Activated naive CD8-positive, alpha-beta T cell treated with anti-CD3 and anti-CD28 coated beads, Interleukin-2, amount 50 U/mL, for 16 hours (primary cell): ENCODE results near the gene SMARCB1.

Source experiments
- DNase-seq: peaks from one replicate; pipeline ENCODE4 v3.0.0-alpha.2; 2020; ENCODE audit warnings: low read depth, low spot score

Gene SMARCB1

DNA sequence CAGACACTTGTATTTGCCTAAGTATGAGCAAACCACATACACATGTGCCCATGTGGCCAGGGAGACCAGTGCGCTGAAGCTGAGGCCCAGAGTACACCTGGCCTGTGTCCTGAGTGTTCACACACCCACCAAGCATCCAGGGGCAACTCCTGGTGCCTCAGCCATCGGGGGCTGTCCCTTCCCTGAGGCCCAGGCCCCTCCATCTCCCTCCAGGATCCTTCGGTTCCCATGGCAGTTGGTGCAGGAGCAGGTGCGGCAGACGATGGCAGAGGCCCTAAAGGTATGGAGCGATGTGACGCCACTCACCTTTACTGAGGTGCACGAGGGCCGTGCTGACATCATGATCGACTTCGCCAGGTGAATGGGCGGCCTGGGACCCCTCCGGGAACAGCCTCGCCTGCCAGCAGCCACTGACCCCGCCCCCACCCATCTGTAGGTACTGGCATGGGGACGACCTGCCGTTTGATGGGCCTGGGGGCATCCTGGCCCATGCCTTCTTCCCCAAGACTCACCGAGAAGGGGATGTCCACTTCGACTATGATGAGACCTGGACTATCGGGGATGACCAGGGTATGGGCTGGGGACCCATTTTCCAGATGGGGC, 6.5 kb upstream of the SMARCB1 start:
- DNase-seq = no peak

DNA sequence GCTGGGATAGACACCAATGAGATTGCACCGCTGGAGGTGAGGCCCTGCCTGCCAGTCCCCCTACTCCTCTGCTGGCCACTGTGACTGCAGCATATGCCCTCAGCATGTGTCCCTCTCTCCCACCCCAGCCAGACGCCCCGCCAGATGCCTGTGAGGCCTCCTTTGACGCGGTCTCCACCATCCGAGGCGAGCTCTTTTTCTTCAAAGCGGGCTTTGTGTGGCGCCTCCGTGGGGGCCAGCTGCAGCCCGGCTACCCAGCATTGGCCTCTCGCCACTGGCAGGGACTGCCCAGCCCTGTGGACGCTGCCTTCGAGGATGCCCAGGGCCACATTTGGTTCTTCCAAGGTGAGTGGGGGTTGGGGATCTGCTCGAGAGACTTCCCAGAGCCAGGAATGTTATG, 5.7 kb upstream of the SMARCB1 start:
- DNase-seq = no peak

DNA sequence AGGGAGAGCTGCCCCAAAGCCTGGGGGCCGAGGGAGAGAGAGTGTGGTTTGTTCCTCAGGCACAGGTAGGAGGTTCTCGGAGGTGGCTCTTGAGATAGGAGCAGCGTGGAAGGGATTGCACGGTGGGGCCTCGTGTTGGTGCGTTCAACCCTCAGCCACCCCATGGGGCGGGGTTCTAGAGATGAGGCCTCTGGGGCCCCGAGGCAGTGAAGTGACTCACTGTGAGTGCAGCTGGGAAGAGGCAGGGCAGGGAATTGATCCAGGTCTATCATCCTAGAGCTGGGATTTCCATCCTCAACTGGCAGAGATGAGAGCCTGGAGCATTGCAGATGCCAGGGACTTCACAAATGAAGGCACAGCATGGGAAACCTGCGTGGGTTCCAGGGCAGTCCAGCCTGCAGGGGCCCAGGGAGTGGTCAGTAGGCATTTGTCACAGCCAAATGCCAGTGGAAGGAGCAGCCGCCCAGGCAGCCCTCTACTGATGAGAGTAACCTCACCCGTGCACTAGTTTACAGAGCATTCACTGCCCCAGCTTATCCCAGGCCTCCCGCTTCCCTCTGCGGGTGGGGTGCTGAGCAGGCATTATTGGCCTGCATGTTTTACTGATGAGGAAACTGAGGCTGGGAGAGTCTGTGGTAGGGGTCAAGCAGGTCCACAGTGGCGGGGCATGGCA, 5.1 kb upstream of the SMARCB1 start:
- DNase-seq = no peak

DNA sequence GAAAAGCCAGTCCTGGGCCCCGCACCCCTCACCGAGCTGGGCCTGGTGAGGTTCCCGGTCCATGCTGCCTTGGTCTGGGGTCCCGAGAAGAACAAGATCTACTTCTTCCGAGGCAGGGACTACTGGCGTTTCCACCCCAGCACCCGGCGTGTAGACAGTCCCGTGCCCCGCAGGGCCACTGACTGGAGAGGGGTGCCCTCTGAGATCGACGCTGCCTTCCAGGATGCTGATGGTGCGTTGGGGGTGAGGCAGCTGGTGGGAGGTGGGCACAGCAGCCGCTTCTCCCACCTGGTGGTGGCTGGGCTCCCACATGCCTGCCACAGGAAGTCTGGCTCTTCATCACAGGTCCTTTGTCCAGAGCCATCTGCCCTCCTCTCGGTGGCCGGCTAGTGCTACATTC, 4.5 kb upstream of the SMARCB1 start:
- no peak for DNase-seq

DNA sequence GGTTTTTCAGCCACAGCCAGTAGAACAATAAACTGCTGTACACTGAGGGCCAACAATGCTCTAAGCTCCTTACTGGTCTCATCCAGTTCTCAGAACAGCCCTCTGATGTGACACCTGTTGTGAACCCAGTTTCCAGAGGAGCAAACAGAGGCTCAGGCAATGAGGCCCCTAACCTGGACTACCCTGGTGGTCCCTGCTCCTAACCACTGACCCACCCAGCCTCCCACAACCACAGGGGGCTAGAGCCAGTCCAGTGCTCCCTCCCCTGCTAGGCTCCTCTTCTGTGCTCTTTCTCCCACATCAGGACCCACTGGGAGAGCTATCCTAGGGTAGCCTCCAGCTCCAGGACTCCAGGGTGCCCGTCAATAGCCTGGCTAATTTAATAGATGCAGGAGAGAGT, 4.1 kb upstream of the SMARCB1 start:
- no peak for DNase-seq

DNA sequence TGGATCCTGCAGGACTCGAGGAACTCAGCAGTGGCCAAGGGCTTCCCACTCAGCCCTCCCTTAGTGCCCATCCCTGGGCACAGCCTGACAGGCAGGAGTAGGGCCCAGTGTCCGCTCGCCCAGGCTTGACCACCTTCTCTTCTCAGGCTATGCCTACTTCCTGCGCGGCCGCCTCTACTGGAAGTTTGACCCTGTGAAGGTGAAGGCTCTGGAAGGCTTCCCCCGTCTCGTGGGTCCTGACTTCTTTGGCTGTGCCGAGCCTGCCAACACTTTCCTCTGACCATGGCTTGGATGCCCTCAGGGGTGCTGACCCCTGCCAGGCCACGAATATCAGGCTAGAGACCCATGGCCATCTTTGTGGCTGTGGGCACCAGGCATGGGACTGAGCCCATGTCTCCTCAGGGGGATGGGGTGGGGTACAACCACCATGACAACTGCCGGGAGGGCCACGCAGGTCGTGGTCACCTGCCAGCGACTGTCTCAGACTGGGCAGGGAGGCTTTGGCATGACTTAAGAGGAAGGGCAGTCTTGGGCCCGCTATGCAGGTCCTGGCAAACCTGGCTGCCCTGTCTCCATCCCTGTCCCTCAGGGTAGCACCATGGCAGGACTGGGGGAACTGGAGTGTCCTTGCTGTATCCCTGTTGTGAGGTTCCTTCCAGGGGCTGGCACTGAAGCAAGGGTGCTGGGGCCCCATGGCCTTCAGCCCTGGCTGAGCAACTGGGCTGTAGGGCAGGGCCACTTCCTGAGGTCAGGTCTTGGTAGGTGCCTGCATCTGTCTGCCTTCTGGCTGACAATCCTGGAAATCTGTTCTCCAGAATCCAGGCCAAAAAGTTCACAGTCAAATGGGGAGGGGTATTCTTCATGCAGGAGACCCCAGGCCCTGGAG, 3.3 kb upstream of the SMARCB1 start:
- DNase-seq = no peak

DNA sequence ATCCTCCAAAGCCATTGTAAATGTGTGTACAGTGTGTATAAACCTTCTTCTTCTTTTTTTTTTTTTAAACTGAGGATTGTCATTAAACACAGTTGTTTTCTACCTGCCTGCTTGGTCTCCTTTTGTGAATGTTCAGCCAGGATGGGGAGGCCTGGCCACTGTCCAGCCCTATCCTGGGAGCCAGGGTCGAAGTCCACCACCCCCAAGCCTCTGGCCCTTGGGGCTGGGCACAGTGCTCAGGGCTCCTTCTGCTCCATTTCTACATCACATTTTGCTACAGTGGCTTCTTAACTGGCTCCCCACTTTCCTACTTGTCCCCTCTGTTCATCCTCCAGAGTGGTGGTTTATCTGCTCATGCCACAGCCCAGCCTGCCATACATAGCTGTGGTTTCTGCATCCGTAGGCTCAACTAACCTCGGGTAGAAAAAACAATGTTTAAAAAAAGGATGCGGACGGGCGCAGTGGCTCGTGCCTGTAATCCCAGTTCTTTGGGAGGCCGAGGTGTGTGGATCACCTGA, 2.5 kb upstream of the SMARCB1 start:
- DNase-seq = no peak

DNA sequence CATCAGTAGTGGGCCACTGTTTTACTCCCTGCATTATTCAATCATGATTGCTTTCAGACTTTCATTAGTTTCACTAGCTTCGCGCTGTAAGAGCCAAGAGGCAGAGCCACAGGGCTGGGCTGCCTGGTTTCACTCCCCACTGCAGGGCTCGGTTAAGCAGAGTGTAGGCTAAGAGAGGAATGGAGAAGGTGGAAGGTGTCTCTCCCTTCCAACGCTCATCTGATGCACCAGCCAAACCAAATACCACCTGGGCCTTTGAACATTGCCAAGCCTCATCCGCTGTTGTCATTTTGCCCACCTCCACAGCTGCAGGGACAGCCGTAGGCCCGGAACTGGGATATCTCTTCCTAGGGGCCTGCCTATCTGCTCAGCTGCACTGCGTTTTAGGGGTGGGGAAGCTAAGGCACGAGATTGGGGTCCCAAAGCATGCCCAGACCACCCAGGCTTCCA, 480 bp upstream of the SMARCB1 start:
- DNase-seq = no peak

DNA sequence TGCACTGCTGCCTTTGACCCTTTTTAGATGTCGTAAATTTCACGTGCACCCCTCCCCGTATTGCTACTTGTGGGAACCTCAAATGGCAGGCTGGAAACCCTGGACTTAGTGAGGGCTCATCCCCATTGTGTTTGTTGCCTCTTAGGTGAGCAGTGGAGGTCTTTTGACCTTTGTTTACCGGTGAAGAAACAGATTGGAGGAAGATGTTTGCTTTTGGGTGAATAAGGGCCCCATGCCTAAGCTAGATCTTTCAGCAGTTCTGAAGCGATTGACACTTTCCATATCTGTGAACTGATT, 782 bp downstream of the SMARCB1 start:
- no peak for DNase-seq

DNA sequence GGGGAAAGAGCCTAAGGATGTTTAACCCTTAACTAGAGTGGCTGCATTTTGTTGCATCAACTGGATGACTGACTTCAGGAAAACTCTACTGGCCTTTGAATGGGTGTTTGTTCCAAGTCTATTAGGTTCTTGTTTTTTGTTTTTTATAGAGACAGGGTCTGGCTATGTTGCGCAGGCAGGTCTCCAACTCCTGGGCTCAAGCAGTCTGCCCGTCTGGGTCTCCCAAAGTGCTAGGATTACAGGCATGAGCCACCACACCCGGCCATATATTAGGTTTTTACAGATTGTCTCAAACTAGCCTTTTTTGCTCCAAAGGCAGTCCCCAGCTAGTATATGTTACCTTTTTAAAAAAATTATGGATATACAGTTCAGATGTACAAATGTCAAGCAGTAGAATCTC, 1.1 kb downstream of the SMARCB1 start:
- DNase-seq = no peak

DNA sequence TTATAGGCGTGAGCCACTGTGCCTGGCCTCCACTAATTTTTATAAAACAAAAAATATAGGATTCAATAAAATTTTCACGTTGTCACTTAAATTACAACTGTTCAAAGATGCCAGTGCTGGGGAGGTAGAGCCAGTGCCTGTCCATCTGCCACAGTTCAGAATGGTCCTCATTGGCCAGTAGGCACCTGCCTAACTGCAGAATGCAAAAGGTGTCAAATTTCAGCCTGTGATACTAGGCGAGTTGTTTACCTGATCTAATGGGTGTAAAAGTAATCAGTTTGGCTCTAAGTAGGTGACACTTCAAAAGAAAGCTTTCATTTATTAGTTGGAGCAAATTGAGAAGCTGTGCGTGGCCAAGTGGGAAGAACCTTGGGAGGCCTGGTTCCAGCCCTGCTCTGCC, 2.4 kb downstream of the SMARCB1 start:
- no peak for DNase-seq

DNA sequence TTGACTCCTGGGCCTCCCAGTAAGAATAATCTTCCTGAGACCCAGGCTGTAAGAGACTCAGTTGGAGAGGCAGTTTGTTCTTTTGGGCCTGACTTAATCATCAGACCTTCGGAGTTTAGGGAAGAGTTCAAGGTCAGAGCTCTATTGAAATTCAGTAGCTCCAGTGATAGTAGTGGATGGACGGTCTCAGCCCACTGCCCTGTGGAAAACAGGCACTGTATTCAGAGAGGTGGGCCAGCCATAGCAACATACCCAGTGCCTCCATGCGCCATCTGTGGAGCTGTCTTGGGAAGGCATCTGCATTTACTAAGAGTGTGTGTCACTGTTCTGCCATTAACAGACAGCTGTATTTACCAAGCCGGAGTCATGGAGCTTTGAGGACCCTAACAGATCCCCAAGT, 2.9 kb downstream of the SMARCB1 start:
- no peak for DNase-seq

DNA sequence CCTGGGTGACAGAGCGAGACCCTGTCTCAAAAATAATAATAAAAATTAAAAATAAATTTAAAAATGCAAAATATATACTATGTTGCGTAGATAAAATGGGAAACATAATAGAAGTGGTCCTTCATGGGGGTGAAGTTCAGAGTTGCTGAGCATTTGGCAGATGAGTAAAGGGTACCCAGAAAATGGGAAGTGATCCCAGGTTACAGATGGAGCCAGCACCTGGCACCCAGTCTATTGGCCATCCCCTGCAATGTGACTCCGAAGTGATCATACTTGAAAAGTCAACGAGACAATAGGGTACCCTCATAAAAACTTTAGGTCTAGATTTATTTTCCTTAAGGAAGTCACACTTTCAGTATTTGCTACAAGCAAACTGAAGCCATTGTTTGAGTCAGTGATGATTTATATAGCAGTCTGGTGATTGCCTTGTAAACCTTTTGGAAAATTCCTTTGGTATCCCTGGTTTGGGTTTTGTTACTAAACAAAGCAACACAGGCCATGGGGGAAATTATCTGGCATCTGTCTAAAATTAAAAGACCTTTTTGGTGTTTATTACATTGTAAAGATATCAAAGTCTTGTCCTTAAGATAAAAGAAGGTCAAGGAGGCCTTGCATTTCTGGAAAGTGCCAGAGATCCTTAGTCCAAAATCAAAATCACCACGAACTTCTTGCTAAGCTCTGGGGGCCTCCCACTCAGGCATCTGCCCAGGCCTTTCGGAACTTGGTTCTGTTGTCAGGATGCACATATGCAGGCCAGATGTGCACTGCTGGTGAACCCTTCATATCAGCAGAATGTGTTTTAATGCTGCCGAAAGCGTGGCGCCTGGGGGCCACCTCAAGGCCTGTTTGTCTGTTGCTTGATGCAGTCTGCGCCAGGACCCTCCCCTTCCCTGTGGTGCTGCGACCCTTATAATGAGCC, 4.3 kb downstream of the SMARCB1 start:
- DNase-seq = no peak

DNA sequence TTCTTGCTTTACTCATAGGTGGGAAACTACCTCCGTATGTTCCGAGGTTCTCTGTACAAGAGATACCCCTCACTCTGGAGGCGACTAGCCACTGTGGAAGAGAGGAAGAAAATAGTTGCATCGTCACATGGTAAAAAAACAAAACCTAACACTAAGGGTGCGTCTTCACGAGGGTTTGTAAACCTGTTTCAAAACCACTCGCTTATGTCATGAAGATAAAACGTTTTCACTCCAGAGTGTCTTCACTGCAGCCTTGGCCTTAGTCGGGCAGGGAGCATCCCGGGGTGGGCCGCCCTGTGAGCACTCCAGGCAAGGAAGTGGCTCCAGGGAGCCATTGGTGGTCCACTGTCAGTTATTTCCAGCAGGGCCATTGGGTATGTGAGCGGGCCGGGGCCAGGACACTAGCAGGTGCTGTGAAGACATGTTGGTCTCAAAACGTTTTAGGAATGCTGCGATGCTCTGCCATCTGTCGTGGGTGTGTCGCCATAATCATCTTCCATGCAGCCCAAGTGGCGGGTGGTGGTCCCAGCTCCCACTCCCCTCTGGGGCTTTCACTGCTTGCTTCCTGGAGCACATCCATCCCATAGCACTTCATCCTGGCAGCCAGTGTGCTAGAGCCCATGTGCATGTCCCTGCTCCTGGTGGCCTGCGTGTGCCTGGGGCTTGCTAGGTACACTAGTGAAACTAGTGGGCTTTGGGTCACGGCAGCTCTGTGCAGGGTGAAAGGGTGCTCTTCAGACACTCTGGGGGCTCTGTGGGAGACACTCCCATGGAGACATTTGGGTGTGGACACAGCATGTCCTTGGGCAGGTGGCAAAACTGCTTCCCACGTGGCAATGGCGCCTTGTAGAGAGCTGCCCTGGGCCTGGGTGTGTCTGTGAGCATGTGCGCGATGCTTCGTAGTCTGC, 5.2 kb downstream of the SMARCB1 start:
- no peak for DNase-seq

DNA sequence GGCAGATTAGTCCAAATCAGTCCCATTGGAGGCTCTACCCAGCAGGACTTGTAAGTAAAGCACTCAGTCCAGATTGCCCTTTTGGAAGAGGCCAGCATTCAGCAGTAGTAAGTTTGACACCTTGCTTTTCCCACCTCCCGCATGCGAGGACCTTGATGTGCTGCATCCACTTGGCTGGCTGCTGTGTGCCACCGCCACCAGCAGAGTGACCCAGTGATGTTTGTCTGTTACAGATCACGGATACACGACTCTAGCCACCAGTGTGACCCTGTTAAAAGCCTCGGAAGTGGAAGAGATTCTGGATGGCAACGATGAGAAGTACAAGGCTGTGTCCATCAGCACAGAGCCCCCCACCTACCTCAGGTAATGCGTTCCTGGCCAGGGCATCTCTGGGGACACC, 6.6 kb downstream of the SMARCB1 start:
- DNase-seq = no peak

DNA sequence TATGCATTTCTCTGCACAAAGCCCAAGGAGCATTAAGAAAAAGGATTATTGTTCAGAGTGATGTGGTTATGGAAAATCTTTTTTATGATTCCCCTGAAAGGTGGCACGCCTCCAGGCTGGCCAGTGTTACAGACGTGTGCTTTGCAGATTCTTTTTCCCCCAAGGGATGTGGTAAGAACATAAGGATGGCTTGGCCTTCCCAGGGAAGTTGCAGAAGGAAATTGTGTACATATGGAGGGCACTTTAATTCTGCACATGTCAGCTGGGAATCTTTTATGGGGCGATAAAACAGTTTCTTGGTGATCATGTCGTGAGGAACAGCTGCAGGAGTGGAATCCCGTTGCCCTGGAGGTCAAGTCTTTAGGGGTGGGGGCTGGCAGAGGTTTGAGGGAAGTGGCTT, 9.7 kb downstream of the SMARCB1 start:
- no peak for DNase-seq

DNA sequence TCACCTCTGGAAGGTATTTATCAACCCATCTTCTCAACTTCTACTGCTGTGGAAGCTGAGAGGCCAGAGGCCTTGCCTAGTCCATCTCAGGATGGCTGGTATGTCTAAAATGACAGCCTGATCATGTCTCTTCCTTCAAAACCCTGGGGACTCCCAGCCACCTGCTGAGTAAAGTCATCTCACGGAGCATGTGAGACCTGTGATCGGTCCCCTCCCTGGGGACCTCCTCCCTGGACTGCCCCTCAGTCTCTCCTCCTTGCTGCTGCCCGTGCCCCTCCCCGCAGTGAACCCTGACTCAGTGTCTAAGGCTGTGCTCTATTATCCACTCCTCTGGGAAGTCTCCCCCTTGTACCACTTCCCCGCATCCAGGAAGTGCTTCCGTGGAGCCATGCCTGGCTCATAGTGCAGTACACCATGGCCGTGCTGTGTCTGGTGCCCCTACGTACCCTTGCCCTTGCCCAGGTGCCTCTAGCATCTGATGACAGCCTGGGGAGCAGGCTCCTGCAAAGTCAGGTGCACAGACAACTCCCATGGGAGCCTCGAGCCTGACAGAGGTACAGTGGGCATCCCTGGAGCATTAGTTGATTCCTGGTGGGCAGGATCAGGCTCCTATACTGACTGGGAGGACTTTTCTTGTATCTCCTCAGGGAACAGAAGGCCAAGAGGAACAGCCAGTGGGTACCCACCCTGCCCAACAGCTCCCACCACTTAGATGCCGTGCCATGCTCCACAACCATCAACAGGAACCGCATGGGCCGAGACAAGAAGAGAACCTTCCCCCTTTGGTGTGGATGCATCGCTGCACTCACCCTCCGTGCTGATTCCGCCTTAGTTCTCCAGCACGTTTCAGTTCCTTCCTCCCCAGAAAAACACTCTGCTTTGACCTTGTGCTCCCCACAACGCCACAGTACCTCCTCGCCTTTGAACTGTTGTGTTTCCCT, 13.8 kb downstream of the SMARCB1 start:
- DNase-seq = no peak

DNA sequence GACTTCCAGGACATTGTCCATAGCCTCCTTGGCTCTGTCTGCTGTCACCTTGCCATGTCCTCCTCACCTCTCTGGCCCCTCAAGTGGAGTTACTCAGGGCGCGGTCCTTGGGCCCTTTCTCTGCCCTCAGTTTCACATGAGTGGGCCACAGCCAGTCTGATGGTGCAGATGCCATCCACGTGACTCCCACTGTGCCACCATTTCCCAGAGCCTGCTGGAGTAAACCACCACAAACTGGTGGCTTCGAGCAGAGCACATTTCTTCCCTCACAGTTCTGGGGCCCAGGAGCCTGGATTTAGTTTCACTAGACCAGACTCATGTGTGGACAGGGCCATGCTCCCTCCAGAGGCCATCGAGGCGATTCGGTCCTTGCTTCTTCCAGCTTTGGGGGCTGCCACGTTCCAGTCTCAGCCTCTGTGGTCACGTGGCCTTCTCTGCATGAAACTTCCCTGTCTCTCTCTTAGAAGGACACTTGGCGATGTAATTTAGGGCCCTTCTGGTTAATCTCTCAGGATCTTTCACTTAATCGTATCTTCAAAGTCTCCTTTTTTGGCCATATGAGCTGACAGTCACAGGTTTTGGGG, 14.6 kb downstream of the SMARCB1 start:
- DNase-seq = no peak

DNA sequence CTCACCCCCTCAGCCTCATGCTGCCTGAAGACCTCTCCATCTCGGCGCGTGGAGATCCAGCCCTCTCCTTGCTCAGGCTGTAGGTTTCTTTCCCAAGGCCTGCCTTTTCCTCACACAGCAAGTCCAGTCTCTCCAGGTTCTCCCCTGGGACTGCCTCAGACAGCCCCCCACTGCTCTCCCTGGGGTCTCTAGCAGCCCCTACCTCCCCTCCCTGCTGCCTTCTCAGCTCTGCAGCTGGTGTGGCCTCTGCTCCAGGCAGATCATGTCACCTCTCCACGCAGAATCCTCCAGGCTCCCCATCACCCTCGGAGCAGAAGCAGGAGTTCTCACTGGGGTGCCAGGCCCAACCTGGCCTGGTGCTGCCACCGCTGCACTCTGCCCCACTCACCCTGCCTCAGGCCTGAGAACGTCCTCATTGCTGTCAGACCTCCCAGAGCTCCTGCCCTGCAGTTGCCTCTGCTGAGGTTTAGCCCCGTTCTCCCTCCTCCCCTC, 15.2 kb downstream of the SMARCB1 start:
- no peak for DNase-seq
